ENCODE measurements around the gene ALDH2.
"Not testable (repeated sequence)": the region's sequence is repeated elsewhere in the genome, so short reads cannot be mapped to it uniquely, and the experiment has no call there.

The ALDH2 gene

GRCh38 chr12:111785651-111786050 is 18.9 kb downstream of the ALDH2 start:
- no peak for DNase-seq (ENCODE audit: extremely low read depth in 1 of 2, low read depth in 1 of 2)

GRCh38 chr12:111788178-111788654 is 21.5 kb downstream of the ALDH2 start:
- no peak for DNase-seq (ENCODE audit: extremely low read depth in 1 of 2, low read depth in 1 of 2)

GRCh38 chr12:111789779-111790178 is 23.0 kb downstream of the ALDH2 start:
- no peak for DNase-seq (ENCODE audit: extremely low read depth in 1 of 2, low read depth in 1 of 2)

GRCh38 chr12:111791507-111791906 is 24.8 kb downstream of the ALDH2 start:
- DNase-seq (ENCODE audit: extremely low read depth in 1 of 2, low read depth in 1 of 2) = no peak

DNA sequence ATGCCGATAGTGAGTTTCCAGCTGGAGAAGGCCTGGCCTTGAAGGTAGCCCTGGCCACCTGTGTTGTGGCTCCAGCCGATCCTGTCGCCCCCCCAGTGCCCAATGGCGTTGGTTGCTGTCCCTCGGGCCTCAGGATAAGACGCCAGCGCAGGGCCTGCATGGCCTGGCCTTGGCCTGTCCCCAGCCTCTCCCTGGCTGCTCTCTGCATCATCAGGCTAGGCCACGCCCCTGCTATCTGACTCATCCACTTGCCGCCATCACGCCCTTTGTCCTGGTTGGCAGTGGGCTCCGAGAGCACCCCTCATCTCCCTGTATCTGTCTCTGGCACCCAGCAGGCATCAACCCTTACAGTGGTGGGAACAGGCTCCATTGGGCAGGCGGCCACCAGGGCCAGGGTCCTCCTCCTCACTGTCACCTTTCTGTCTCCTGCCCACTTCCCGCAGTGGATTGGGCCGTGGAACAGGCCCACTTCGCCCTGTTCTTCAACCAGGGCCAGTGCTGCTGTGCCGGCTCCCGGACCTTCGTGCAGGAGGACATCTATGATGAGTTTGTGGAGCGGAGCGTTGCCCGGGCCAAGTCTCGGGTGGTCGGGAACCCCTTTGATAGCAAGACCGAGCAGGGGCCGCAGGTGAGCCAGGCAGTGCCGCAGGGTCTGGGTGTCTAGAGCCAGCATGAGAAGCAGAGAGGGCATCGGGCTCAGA is 25.6 kb downstream of the ALDH2 start:
- DNase-seq (ENCODE audit: extremely low read depth in 1 of 2, low read depth in 1 of 2) = no peak

GRCh38 chr12:111792856-111793235 is 26.1 kb downstream of the ALDH2 start:
- no peak for DNase-seq (ENCODE audit: extremely low read depth in 1 of 2, low read depth in 1 of 2)

GRCh38 chr12:111798182-111798581 is 31.4 kb downstream of the ALDH2 start:
- no peak for DNase-seq (ENCODE audit: extremely low read depth in 1 of 2, low read depth in 1 of 2)

DNA sequence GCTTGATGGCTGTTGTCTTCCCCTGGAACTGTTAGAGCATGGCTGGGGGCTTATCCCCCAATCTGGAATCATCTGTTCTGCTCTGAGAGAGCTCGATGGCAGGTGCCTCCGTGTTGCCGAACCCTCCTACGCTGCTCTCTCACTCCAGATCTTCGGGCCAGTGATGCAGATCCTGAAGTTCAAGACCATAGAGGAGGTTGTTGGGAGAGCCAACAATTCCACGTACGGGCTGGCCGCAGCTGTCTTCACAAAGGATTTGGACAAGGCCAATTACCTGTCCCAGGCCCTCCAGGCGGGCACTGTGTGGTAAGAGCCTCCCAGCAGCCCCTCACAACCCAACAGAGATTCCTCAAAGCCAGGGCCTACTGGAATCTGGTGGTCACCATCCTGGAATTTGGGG is 33.0 kb downstream of the ALDH2 start:
- no peak for DNase-seq (ENCODE audit: extremely low read depth in 1 of 2, low read depth in 1 of 2)

DNA sequence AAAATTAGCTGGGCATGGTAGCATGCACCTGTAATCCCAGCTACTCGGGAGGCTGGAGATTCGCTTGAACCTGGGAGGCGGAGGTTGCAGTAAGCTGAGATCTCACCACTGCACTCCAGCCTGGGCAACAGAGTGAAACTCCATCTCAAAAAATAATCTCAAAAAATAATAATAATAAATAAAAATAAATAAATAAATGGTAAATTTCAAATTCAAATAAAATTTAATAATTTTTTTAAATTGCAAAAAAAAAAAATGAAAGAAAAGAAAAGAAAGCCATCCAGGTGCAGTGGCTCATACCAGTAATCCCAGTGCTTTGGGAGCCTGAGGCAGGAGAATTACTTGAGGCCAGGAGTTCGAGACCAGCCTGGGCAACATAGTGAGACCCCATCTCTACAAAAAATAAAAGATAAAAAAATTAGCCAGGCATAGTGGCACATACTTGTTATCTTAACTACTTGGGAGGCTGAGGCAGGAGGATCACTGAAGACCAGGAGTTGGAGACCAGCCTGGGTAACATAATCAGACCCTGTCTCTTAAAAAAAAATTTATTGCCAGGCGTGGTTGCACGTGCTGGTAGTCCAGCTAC is 36.4 kb downstream of the ALDH2 start:
- DNase-seq (ENCODE audit: extremely low read depth in 1 of 2, low read depth in 1 of 2) = no peak

GRCh38 chr12:111803851-111804250 is 37.1 kb downstream of the ALDH2 start:
- DNase-seq (ENCODE audit: extremely low read depth in 1 of 2, low read depth in 1 of 2) = no peak

DNA sequence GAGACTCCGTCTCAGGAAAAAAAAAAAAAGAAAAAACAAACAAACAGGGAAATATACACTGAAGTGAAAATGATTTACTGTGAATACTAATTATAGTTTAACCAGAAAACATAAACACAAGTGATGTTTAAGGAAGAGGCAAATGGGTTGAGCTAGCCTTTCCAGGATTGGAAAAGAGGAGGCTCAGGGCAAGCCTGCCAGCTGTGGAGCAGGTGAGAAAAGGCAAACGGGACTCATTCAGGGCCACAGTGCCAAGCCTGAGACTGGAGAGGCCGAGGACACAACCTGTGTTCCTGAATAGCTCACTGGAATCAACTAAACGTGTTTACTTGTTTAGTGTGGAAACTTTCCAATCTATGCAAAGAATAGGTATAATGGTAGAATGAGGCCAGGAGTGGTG is 39.6 kb downstream of the ALDH2 start:
- no peak for DNase-seq (ENCODE audit: extremely low read depth in 1 of 2, low read depth in 1 of 2)

DNA sequence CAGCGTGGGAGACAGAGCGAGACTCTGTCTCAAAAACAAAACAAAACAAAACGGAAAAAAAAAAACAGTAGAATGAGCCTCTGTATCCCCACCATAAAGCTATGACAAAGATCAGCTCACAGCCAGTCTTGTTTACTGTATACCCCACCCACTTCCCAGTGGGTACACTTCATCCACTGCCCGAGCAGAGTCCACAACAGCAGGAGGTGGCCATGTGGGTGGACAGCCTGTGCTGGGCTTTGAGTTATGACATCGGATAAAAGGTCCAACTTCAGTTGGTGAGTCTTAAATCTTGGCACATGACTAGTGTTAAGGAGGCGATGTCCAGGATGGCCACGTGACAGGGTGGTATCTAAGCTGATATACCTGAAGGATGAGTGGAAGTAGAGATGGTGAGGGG is 40.5 kb downstream of the ALDH2 start:
- no peak for DNase-seq (ENCODE audit: extremely low read depth in 1 of 2, low read depth in 1 of 2)

GRCh38 chr12:111812881-111813741 is 46.4 kb downstream of the ALDH2 start:
- DNase-seq (ENCODE audit: extremely low read depth in 1 of 2, low read depth in 1 of 2) = peak; percentile 20 to 32

DNA sequence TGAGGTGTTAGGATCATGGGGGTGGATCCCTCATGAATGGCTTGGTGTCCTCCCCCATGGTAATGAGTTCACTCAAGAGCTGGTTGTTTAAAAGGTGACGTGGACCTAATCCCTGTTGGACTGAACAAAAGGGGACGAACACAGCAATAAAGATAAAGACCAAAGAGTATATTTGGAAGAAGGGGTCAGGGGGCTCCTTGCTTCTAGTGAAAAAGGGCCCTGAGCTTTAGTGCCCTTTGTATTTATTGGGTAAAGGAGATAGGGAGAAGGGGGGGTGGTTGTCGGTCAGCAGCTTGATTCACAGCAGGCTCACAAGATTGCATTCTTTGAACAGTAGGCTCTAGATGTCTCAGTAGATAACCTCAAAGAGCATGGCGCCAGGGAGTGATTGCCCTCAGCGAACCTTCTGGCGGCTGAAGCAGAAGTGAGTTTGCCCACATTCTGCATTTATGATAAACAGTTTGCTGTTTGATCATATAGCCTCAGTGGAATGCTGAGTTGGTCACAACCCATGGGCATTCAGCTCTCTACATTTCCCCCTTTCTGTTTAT is 49.4 kb downstream of the ALDH2 start:
- no peak for DNase-seq (ENCODE audit: extremely low read depth in 1 of 2, low read depth in 1 of 2)

DNA sequence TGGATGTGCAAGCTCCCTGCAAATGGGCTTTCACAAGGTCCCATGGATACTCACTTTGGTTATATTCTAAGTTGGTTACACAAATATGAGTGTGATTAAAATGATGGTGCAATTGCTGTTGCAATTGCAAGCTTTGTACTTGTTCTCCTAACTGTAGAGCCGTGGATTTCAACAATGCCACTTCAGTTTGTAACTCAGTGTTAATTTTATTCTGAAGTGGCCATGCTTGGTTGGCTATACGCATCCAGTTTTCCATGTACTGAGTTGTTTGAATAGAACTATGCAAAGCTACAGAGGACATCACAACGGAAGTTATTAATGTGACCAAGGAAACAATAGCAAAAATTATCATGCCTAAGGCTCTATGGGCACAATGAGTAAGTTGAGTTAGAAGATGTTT is 50.2 kb downstream of the ALDH2 start:
- not testable (repeated sequence) for DNase-seq (ENCODE audit: extremely low read depth in 1 of 2, low read depth in 1 of 2)

- DNase-seq (ENCODE audit: extremely low read depth in 1 of 2, low read depth in 1 of 2) = no peak
These were observed 51.6 kb downstream of the ALDH2 start for GRCh38 chr12:111818340-111818739.

DNA sequence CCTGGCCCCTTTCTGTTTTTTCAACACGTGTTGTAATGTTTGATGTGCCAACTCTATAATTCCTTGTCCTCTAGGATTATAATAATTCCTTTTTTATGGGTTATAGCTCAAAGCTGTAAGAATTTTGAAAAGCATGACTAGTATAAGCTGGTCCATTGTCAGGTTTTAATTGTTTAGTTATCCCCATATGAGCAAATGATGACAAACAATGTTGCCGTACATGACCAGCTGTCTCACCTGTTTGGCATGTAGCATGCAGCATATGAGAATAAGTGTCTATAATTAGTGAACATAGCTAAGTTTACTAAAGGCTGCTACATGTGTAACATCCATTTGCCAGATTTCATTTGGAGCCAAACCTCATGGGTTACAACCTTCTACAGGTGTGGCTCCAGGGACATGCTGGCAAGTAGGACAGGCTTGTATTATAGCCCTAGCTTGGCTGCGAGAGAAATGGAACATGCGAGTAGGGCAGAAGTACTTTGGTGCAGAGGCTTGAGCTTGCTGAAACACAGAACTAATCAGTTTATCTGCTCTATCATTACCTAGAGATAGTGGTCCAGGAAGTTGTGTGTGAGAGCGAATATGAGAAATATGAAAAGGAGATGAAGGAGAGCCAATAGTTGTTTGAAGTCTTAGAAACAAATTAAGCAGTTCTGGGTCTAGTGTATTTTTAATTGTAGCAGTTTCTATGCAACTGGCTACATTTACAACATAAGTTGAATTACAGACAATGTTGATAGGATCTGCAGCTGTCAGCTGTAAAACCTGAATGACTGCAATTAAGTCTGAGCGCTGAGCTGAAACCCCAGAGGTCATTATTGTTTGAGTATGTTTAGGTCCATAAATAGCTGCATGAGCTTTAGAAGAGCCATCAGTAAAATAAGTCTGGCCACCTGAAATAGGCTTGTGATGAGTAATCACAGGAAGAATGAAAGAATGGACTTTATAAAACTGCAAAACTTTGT is 52.7 kb downstream of the ALDH2 start:
- no peak for DNase-seq (ENCODE audit: extremely low read depth in 1 of 2, low read depth in 1 of 2)

GRCh38 chr12:111820828-111821227 is 54.1 kb downstream of the ALDH2 start:
- not testable (repeated sequence) for DNase-seq (ENCODE audit: extremely low read depth in 1 of 2, low read depth in 1 of 2)

DNA sequence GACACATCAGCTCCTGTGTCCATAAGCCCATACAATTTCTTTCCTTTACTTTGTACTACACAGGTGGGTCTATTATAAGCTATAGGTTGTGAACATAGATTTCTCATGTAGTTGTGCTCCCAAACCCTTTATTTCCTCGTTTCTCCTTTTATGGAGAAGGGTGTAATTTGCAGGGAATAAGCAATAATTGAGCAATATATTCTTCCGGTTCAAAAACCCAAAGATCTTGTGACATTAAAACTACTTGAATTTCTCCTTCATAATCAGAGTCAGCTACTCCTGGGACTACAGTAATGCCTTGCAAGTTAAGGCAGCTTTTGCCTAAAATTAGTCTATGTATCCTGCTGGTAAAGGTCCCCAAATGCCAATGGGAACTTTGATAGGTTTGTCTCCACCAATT is 56.2 kb downstream of the ALDH2 start:
- DNase-seq (ENCODE audit: extremely low read depth in 1 of 2, low read depth in 1 of 2) = no peak

DNA sequence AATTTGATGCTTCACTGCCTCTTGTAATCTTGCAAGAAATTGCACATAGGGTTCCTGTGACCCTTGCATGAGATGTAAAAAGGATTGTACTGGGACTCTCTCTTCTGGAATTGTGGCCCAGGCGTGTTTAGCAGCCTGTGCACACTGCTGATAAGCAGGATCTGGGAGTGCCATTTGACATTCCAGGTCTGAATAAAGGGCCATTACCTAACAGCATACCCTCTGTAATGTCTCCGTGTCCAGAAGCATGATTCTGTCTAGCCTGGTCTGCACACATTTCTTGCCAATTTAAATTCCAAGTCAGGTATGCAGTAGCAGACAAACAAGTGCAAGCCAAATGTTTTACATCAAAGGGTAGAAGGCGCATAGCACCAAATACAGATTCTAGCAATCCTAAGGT is 57.2 kb downstream of the ALDH2 start:
- DNase-seq (ENCODE audit: extremely low read depth in 1 of 2, low read depth in 1 of 2) = no peak

Data from stimulated activated CD8-positive, alpha-beta memory T cell treated with anti-CD3 and anti-CD28 coated beads, Interleukin-7, amount 100 ng/mL, for 48 hours (primary cell).